Stomach (tissue), 4 donors: ENCODE results near the gene DYNC1H1.

Experiments
- EP300 ChIP-seq: sonication (generic); formaldehyde crosslinking; IDR thresholded peaks from one replicate; pipeline ENCODE4 v1.6.1; 2017; ENCODE audit warnings: antibody characterized with exemption
- POLR2A ChIP-seq, 4 donors: fragments of 450-650 bp; IDR thresholded peaks; one replicate each; pipeline ENCODE4 v1.6.1; 2016; ENCODE audit warnings: antibody characterized with exemption in 4 of 4, control low read depth in 2 of 4, mild to moderate bottlenecking in 1 of 4, moderate library complexity in 1 of 4
- POLR2AphosphoS5 ChIP-seq, 3 donors: sonication (generic); formaldehyde crosslinking; IDR thresholded peaks; one replicate each; pipeline ENCODE4 v1.6.1; 2016; ENCODE audit warnings: antibody characterized with exemption in 3 of 3
- TF ChIP-seq, protein P1 (sequence below), 7 experiments: fragments of 450-650 bp in 4 of 7; fragments of 200-600 bp in 3 of 7; sonication (generic) in 3 of 7; IDR thresholded peaks; one replicate each; pipeline ENCODE4 v1.5.1; 2016 to 2019; ENCODE audit warnings: antibody characterized with exemption in 7 of 7, control low read depth in 2 of 7, mild to moderate bottlenecking in 1 of 7

DNA sequence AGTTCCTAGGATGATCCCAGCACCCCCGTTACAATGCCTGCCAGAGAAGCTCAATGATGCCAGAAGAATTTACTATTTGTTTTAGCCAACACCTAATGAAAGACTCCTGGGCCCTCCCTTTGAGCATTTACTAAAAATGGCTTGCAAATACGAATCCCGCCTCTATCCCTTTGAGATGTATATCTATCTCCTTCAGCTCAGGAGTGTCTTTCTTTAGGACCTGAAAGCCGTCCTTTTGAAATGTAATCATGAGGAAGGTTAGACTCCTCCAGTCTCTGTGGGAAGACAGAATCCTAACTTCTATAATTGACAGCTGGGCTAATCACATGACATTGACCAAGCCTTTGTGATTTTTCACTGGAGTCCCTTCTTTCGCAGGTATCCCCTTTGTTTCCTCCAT, 19.2 kb upstream of the DYNC1H1 start:
- no peak for TF ChIP-seq POLR2AphosphoS5 (IDR thresholded peaks at IDR 0.05)
- TF ChIP-seq, protein P1, sequence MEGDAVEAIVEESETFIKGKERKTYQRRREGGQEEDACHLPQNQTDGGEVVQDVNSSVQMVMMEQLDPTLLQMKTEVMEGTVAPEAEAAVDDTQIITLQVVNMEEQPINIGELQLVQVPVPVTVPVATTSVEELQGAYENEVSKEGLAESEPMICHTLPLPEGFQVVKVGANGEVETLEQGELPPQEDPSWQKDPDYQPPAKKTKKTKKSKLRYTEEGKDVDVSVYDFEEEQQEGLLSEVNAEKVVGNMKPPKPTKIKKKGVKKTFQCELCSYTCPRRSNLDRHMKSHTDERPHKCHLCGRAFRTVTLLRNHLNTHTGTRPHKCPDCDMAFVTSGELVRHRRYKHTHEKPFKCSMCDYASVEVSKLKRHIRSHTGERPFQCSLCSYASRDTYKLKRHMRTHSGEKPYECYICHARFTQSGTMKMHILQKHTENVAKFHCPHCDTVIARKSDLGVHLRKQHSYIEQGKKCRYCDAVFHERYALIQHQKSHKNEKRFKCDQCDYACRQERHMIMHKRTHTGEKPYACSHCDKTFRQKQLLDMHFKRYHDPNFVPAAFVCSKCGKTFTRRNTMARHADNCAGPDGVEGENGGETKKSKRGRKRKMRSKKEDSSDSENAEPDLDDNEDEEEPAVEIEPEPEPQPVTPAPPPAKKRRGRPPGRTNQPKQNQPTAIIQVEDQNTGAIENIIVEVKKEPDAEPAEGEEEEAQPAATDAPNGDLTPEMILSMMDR (IDR thresholded peaks at IDR 0.05) = no peak
- TF ChIP-seq POLR2A (IDR thresholded peaks at IDR 0.05) = no peak
- no peak for TF ChIP-seq EP300
